Measurements from ENCODE around the gene LMBRD1. TPM values are rescaled to one million over a fixed set of nuclear protein-coding genes. Genes with fewer than 3 reads are reported as not detected.

The LMBRD1 gene
- total and polyA plus RNA-seq, 2 of the 13 experiments (the other 11 are each of a cell fraction or from before 2014, with no cell fraction given), result 18.9 to 21.5 TPM

DNA sequence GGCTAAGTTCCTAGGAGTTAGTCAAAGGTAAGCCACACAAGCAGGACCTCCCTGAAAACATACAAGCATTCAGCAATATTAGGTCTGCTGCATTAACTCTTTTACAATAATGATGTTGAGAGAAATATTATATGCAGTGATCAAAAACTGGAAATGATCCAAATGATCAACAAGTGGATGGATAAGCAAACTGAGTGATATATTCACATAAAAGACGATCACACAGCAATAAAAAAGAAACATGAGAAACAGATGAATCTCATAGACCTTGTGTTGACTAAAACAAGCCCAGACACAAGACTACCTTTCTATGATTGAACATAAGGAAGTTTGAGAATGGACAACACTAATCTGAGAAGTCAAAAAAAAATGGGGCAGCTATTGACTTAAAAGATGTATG, 39.9 kb downstream of the LMBRD1 start (continued):
- no peak for TF ChIP-seq ZNF558 (CRISPR knock-in tag; IDR thresholded peaks at IDR 0.05; ENCODE audit: borderline replicate concordance)
- TF ChIP-seq, protein P1, sequence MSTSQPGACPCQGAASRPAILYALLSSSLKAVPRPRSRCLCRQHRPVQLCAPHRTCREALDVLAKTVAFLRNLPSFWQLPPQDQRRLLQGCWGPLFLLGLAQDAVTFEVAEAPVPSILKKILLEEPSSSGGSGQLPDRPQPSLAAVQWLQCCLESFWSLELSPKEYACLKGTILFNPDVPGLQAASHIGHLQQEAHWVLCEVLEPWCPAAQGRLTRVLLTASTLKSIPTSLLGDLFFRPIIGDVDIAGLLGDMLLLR (CRISPR knock-in tag; IDR thresholded peaks at IDR 0.05), result no peak
- TF ChIP-seq ZNF143 (CRISPR knock-in tag; IDR thresholded peaks at IDR 0.05), result no peak

DNA sequence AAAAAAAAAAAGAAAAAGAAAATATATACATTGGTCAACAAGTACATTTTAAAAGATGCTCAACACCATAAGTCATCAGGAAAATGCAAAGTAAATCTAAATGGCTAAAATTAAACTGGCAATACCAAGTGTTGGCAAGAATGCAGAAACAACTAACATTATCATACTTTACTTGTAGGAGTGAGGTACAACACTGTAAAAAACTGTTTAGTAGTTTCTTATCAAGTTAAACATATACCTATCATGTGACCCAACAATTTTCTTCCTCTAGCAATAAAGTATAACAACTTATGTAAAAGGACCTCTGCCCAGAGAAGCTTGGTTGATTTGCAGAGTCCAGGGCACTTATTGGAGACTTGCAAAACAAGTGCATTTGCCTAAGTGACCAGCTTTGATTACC, 40.4 kb downstream of the LMBRD1 start:
- no peak for TF ChIP-seq ZNF333 (CRISPR knock-in tag; IDR thresholded peaks at IDR 0.05; ENCODE audit: borderline replicate concordance)
- peak; percentile 94 for TF ChIP-seq ZNF7 (CRISPR knock-in tag; IDR thresholded peaks at IDR 0.05)
- Histone ChIP-seq H2AFZ (ENCODE audit: low read length) (no peak overlapping the region), H3K9ac (ENCODE audit: insufficient read depth, low read depth, low read length) (no peak overlapping the region), H3K4me3 (replicated peaks in 1 of 3; ENCODE audit: insufficient read depth in 1 of 3, low read depth in 2 of 3, low read length in 3 of 3) (no peak overlapping the region), H3K4me1 (ENCODE audit: insufficient read depth, low read length) (no peaks in the 10 kb centered on the region), H4K20me1 (ENCODE audit: insufficient read depth, low read length) (no peaks in the 10 kb centered on the region), H3K9me3 (ENCODE audit: low read length) (no peaks in the 10 kb centered on the region), H3K36me3 (replicated peaks in 1 of 2; ENCODE audit: control insufficient read depth in 1 of 2, insufficient read depth in 2 of 2, low read length in 2 of 2) (no peaks in the 10 kb centered on the region), H3K79me2 (ENCODE audit: insufficient read depth, low read length) (no peaks in the 10 kb centered on the region), H3K4me2 (ENCODE audit: low read depth, low read length) (no peak overlapping the region), H3K27ac (ENCODE audit: extremely low read length, insufficient read depth, low read length) (no peak overlapping the region), H3K27me3 (ENCODE audit: control insufficient read depth in 1 of 2, insufficient read depth in 2 of 2, low read length in 2 of 2) (no peaks in the 10 kb centered on the region)
- intact Hi-C loops (cut with micrococcal nuclease; ENCODE audit: unreplicated experiment) (no loop called here), in situ Hi-C loops (cut with HindIII; ENCODE audit: extremely low pct_ligation_motif_present, low pct_unique_long_range_greater_than_20kb) (no loop called here)
- ChIA-PET POLR2A (no interaction called here), CTCF (ENCODE audit: low intra/inter-chr PET ratio, low total read pairs) (no interaction called here)
- no TSS peak for BruUV-seq (replicated peaks)
- ATAC-seq (no peak), FAIRE-seq (no peak), DNase-seq (ENCODE audit: low spot score) (no peak)

DNA sequence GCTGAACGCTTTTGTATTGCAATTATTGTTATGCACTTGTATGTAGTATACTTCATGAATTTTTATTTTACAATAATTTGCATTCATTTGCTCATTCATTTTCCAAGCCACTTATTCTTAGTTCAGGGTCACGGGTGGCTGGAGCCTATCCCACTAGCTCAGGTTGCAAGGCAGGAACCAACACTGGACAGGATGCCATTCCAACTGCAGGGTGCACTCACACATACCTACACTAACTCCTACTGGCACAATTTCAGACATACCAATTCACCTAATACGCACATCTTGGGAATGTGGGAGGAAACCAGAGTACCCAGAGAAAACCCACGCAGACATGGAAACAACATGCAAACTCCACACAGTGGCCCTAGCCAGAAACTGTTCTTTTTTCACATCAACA, 61.8 kb downstream of the LMBRD1 start:
- Histone ChIP-seq H3K9ac (ENCODE audit: insufficient read depth, low read depth, low read length) (no peak overlapping the region), H3K36me3 (replicated peaks in 1 of 2; ENCODE audit: control insufficient read depth in 1 of 2, insufficient read depth in 2 of 2, low read length in 2 of 2) (0 out of 5 replicates have a peak, but pooled peaks cover 0 to 2% of the 10 kb centered on the region in 2 experiments), H3K9me3 (ENCODE audit: low read length) (no peaks in the 10 kb centered on the region), H2AFZ (ENCODE audit: low read length) (no peak overlapping the region), H3K4me1 (ENCODE audit: insufficient read depth, low read length) (0 out of 2 replicates have a peak, but pooled peaks cover 6% of the 10 kb centered on the region), H3K27ac (ENCODE audit: extremely low read length, insufficient read depth, low read length) (no peak overlapping the region), H3K4me2 (ENCODE audit: low read depth, low read length) (no peak overlapping the region), H3K27me3 (ENCODE audit: control insufficient read depth in 1 of 2, insufficient read depth in 2 of 2, low read length in 2 of 2) (no peaks in the 10 kb centered on the region), H4K20me1 (ENCODE audit: insufficient read depth, low read length) (no peaks in the 10 kb centered on the region), H3K79me2 (ENCODE audit: insufficient read depth, low read length) (no peaks in the 10 kb centered on the region), H3K4me3 (replicated peaks in 1 of 3; ENCODE audit: insufficient read depth in 1 of 3, low read depth in 2 of 3, low read length in 3 of 3) (no peak overlapping the region)
- DNase-seq (ENCODE audit: low spot score), result no peak
- in situ Hi-C loops (cut with HindIII; ENCODE audit: extremely low pct_ligation_motif_present, low pct_unique_long_range_greater_than_20kb), result loop anchor here (25.0 kb wide), 1 partner anchor 377 kb away; no protein-coding TSS in a partner anchor
- WGBS (ENCODE audit: low lambda C conversion rate), result 97% methylated on average over 4 of the region's 4 CpGs
- FAIRE-seq, result no peak
- ChIA-PET POLR2A (no interaction called here), CTCF (ENCODE audit: low intra/inter-chr PET ratio, low total read pairs) (no interaction called here)
- ATAC-seq, result no peak
- no TSS peak for BruUV-seq (replicated peaks)
- intact Hi-C loops (cut with micrococcal nuclease; ENCODE audit: unreplicated experiment), result no loop called here
- TF ChIP-seq, protein P2, sequence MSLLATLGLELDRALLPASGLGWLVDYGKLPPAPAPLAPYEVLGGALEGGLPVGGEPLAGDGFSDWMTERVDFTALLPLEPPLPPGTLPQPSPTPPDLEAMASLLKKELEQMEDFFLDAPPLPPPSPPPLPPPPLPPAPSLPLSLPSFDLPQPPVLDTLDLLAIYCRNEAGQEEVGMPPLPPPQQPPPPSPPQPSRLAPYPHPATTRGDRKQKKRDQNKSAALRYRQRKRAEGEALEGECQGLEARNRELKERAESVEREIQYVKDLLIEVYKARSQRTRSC (CRISPR knock-in tag; IDR thresholded peaks at IDR 0.05; ENCODE audit: low read depth), result no peak
- TF ChIP-seq ZNF451 (CRISPR knock-in tag; IDR thresholded peaks at IDR 0.05), result no peak
- TF ChIP-seq KAT8 (CRISPR knock-in tag; IDR thresholded peaks at IDR 0.05), result no peak
- TF ChIP-seq, protein P3, sequence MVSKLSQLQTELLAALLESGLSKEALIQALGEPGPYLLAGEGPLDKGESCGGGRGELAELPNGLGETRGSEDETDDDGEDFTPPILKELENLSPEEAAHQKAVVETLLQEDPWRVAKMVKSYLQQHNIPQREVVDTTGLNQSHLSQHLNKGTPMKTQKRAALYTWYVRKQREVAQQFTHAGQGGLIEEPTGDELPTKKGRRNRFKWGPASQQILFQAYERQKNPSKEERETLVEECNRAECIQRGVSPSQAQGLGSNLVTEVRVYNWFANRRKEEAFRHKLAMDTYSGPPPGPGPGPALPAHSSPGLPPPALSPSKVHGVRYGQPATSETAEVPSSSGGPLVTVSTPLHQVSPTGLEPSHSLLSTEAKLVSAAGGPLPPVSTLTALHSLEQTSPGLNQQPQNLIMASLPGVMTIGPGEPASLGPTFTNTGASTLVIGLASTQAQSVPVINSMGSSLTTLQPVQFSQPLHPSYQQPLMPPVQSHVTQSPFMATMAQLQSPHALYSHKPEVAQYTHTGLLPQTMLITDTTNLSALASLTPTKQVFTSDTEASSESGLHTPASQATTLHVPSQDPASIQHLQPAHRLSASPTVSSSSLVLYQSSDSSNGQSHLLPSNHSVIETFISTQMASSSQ (IDR thresholded peaks at IDR 0.05; ENCODE audit: low read depth), result no peak
- TF ChIP-seq, protein P3 (CRISPR knock-in tag; IDR thresholded peaks at IDR 0.05; ENCODE audit: borderline replicate concordance), result no peak
- no peak for TF ChIP-seq ZZZ3 (CRISPR knock-in tag; IDR thresholded peaks at IDR 0.05; ENCODE audit: borderline replicate concordance)
- TF ChIP-seq, protein P4, sequence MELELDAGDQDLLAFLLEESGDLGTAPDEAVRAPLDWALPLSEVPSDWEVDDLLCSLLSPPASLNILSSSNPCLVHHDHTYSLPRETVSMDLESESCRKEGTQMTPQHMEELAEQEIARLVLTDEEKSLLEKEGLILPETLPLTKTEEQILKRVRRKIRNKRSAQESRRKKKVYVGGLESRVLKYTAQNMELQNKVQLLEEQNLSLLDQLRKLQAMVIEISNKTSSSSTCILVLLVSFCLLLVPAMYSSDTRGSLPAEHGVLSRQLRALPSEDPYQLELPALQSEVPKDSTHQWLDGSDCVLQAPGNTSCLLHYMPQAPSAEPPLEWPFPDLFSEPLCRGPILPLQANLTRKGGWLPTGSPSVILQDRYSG (CRISPR knock-in tag; IDR thresholded peaks at IDR 0.05), result no peak

Measured in HepG2 (cell line).